HuH-7.5 (cell line): ENCODE measurements around the gene MRFAP1L1.
A peak's percentile ranks its signal among the peaks of the same experiment; 100 is the strongest.
"Not testable (repeated sequence)": the region's sequence is repeated elsewhere in the genome, so short reads cannot be mapped to it uniquely, and the experiment has no call there.

Experiments
- DNase-seq: peaks from one replicate; pipeline ENCODE4 v3.0.0; 2011; ENCODE audit warnings: low spot score

MRFAP1L1 gene

GRCh38 chr4:6734165-6734786 is 24.6 kb upstream of the MRFAP1L1 start:
- no peak for DNase-seq

DNA sequence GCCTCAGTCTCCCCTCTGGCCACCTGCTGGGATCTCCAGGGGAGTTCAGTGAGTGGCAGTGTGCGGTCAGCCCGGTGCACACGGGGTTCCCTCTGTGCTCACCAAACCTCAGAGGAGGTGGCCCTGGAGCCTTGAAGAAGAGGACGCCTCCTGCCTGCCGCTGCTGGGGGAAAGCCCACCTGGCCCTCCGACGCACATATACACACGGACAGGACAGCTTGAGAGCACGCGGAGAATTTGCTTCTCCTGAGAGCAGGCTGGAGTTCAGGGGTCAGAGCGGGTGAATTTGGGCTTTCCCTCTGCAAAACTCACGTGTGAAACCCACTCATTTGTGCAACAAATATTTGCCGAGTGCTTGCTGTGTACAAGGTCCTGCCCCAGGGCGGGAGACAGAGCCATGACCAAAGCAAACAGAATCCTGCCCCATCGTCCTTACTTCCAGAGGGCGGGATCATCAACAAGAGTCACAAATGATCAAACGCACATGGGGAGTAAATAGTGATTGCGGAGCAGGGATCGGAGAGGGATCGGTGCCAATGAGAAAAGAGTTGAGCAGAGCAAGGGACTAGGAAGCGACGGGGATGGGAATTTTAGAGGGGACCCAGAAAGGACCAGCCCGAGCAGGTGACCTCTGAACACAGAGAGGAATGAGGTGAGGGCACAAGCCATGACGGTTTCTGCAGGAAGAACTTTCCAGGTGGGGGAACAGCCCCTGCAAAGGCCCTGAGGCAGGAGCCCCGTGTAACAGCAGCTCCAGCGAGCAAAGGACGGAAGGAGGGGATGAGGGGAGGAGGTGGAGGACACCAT is 23.9 kb upstream of the MRFAP1L1 start:
- no peak for DNase-seq

DNA sequence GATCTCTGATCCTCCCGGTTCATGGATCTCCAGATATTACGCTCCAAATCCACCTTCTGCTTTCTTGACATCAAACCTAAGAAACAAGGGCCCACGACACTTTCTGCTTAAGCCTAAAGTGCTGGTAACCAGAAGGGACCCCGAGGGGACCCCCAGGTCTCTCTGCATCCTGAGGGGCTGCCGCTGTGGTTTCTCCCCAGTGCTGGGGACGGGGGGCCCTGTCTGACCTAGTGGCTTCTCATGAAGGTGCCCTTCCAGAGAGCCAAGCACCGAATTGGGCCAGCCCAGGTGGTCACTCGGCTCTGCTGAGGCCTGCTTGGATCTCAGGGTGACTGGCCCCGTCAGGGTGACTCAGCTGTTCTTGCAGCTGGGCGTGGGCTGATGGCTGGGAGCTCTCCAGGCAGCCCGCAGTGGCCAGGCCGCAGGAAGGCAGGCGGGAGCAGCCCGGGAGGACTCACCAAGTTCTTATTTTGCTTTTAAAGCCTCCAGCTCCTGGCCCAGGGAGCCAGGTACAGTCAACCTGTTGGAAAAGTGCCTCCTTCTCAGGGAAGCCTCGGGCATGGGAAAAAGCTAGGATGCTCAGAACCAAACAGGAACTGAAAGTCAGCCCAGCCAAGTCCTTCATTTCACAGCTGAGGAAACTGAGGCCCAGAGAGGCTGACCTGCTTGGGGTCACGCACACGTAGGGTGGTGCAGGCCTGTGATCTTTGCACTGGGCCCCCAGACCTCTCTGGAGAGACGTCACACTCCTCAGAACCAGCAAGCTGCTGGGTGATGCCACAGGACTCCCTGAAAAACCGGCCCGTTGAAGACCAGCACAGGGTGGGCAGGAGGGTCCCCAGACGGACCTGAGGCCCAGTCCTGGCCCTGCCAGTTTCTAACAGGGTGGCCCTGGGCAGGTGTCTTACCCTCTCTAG is 23.0 kb upstream of the MRFAP1L1 start:
- no peak for DNase-seq

DNA sequence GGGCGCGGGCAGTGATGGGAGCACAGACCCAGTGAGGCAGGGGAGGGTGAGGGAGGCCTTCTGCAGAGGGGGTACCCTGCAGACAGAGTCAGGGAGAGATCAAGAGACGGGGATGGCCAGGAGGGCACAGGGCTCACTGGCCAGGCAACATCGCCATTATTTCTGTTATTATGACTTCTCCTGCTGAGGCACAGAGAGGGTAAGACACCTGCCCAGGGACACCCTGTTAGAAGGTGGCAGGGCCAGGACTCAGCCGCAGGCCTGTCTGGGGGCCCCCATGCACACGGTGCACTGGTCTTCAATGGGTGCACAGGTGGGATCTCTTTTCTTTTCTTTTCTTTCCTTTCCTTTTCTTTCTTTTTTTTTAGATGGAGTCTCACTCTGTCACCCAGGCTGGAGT is 22.1 kb upstream of the MRFAP1L1 start:
- DNase-seq = no peak

DNA sequence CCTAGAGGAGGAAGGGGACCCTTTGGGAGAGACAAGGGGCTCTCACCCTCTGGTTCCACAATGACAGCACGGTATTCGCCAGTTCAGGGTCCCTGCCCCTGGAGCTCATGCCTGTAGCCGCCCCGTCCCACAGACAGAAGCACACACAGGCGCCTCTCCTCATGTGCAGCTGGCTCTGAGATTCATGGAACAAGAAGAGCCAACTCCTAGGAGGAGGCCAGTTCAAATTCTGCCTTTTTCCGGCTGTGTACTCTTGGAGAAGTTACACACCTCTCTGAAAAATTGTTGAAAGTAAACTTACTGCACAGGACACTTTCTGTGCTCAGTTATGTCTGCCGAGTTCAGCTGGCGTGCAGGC is 21.6 kb upstream of the MRFAP1L1 start:
- no peak for DNase-seq

DNA sequence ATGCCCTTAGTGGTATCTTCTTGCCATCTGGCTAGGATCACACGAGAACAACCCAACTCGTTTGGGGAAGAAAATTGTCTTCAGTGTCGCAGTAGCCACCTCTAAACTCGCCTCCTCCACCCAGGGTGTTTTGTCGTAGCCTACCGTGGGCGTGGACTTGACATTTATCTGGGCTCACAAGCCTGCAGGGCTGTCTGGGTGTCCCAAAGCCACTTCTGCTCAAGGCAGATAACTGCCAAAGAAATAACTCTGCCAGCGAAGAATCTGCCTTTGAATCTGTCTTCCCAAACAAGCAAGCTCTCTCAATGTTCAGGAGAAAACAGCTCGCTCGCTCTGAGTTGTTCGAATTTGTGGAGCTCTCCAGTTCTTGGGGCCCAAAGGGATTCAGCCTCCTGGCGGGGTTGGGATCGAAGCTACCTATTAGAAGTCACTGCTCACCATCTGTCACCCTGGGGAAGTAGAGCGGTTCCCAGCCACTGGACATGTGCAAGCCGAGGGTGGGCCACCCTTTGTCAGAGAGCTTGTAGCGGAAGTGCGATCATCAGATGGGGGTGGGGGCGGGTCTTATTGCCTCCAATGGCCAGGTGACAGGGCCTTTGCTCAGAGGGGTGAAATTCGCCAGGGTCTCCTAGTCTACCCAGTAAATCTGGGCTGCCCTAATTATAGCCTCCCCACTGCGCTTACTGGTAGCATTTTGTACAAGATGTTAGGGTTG is 21.1 kb upstream of the MRFAP1L1 start:
- no peak for DNase-seq

- no peak for DNase-seq
Observed at GRCh38 chr4:6728320-6729029, 18.8 kb upstream of the MRFAP1L1 start.

DNA sequence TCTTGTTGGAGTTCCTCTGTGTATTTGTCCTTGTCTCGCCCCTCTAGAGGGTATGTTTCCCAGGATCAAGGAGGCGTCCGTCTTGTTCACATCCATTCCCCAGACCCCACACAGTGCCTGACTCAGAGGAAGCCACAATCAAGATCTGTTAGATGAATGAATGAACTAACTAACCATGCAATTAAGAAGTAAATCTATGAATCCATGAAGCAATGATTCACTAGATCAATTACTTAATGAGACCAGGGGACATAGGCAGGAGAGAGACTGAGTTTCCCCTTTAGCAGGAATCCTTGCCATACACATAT is 18.2 kb upstream of the MRFAP1L1 start:
- no peak for DNase-seq

DNA sequence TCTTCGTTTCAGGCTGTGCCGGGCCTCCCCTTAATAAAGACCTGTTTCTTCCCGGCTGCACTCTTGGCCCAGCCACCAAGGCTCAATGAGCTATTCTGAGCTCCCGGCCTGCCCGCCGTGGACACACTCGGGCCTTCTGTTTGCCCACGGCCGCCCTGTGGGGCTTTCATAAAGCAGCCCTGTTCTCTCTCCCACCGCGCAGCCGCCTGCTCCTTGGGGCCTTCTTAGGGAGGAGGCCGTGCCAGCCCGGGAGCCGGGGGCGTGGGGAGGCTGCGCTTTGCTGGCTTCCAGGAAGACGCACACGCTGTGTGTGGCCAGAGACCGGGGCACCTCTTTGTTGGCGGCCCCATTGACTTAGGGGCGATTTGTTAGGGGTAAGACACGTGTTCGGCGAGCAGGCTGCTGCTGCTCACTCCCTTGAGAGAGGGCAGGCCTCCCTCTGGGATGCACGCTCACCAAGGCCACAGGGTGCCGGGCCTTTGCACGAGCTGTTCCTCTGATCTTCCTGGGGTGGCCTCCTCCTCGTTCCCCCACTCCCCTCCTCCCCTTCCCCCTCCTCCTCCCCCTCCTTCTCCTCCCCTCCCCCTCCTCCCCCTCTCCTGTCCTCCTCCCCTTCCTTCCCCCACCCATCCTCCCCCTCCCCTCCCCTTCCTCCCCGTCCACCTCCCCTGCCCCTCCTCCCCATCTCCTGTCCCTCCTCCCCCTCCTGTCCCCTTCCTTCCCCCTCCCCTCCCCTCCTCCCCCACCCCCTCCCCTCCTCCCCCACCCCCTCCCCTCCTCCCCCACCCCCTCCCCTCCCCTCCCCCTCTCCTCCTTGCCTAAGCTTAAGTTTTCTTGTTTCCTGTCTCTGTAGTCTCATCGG is 17.6 kb upstream of the MRFAP1L1 start:
- no peak for DNase-seq

- DNase-seq = not testable (repeated sequence)
Observed at GRCh38 chr4:6725427-6725961, 15.8 kb upstream of the MRFAP1L1 start.

- no peak for DNase-seq
Observed at GRCh38 chr4:6724421-6725111, 14.9 kb upstream of the MRFAP1L1 start.

DNA sequence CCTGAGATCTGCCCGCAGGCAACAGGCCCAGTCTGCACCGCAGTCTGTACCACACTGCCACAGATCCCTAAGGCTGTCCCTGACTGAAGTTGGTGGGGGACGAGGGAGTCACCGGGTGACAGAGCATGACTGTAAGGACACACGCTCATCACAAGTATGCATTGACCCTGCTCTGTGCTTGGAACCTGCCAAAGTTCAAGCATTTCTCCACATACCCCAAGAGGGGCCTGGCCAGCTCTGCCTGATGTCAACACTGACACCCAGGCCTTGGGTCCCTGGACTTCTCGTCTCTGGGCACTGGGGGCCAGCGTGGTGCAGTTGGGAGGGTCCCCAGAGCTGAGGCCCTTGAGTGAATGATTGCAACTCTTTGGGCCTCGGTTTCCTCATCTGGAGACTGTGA is 14.2 kb upstream of the MRFAP1L1 start:
- no peak for DNase-seq

- DNase-seq = no peak
Observed at GRCh38 chr4:6722891-6723290, 13.2 kb upstream of the MRFAP1L1 start.

- DNase-seq = no peak
Observed at GRCh38 chr4:6721121-6721520, 11.5 kb upstream of the MRFAP1L1 start.

DNA sequence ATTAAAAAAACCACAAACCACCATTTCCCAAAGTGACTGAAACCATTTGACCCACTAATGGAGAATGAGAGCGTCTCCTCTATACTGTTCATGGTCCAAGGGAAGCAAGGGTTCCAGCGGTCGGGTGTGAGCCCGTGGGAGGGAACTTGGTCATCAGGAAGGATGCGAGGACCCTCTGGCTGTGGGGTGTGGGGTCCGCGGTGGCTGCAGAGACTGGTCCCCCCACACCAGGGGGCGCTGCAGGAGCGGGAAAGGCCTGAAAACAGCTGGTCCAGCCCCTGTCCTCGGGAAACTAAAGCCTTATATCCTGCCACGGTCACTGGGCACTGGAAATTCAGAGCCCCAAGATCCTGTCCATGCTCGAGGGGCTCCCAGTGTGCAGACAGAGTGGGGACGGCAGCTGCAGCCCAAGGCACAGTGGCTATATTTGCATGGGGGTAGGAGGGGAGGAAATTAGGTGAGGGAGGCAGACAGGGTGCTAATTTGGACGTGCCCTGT is 10.6 kb upstream of the MRFAP1L1 start:
- peak; percentile 98 for DNase-seq

DNA sequence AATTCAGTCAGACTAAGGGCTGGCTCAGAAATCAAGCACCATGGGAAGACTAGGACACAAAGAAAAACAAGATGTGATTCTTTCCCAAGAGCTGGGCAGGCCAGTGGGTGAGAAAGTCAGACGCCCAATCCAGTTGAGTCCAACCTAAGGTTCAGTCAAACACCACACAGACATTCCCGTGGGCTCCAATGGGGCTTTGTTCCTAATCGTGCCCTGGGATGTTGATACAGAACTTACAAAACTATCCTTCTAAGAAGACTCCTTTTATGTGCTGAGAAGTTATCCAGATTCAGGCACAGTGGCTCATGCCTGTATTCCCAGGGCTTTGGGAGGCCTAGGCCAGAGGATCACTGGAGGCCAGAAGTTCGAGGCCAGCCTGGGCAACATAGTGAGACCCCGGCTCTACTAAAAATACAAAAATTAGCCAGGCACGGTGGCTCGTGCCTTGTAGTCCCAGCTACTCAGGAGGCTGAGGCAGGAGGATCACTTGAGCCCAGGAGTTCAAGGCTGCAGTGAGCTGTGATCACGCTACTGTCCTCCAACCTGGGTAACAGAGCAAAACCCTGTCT is 10.0 kb upstream of the MRFAP1L1 start:
- no peak for DNase-seq

GRCh38 chr4:6718932-6719610 is 9.4 kb upstream of the MRFAP1L1 start:
- DNase-seq = no peak

- DNase-seq = no peak
Observed at GRCh38 chr4:6716958-6717655, 7.4 kb upstream of the MRFAP1L1 start.
